Calu3 (cell line): Measurements from ENCODE around the gene RNF181. TPM values are rescaled to one million over a fixed set of nuclear protein-coding genes. Genes with fewer than 3 reads are reported as not detected.
"Not testable (repeated sequence)": the region's sequence is repeated elsewhere in the genome, so short reads cannot be mapped to it uniquely, and the experiment has no call there.

Source experiments
- BruUV-seq: library from RNA; stranded (reverse); fragments of 400-500 nt; replicated peaks from 2 replicates; lab custom pipeline; 2021; lab: Mats Ljungman, UMichigan
- CTCF ChIA-PET: fragments of 300-600 bp; sonication (Branson Sonifier 250); formaldehyde crosslinking; loops from one replicate; lab custom pipeline; 2022; ENCODE audit warnings: antibody characterized with exemption; lab: Charles Lee
- DNase-seq: peaks from one replicate; pipeline ENCODE4 v3.0.0; 2022
- H3K27ac Mint-ChIP-seq: one replicate; pipeline ENCODE4 v1.8.0; 2022; ENCODE audit warnings: mixed read lengths; ENCODE audit not compliant: unreplicated experiment
- H3K27me3 Mint-ChIP-seq: one replicate; pipeline ENCODE4 v1.8.0; 2022; ENCODE audit warnings: mixed read lengths; ENCODE audit not compliant: unreplicated experiment
- H3K36me3 Mint-ChIP-seq: one replicate; pipeline ENCODE4 v1.8.0; 2022; ENCODE audit warnings: mild to moderate bottlenecking, moderate library complexity, mixed read lengths; ENCODE audit not compliant: insufficient read depth, unreplicated experiment
- H3K4me1 Mint-ChIP-seq: one replicate; pipeline ENCODE4 v1.8.0; 2022; ENCODE audit warnings: mild to moderate bottlenecking, low read depth, mixed read lengths; ENCODE audit not compliant: unreplicated experiment
- H3K4me3 Mint-ChIP-seq: one replicate; pipeline ENCODE4 v1.8.0; 2022; ENCODE audit warnings: mild to moderate bottlenecking, low read depth, moderate library complexity, mixed read lengths; ENCODE audit not compliant: unreplicated experiment
- H3K9me3 Mint-ChIP-seq: one replicate; pipeline ENCODE4 v1.8.0; 2022; ENCODE audit warnings: low read depth, mixed read lengths; ENCODE audit not compliant: unreplicated experiment
- CTCF ChIP-seq: fragments of 200-600 bp; IDR thresholded peaks from one replicate; pipeline ENCODE4 v1.8.0; 2022; ENCODE audit warnings: antibody characterized with exemption; ENCODE audit not compliant: unreplicated experiment
- intact Hi-C: fragments of 100-400 bp; cut with micrococcal nuclease; formaldehyde crosslinking; loops from one replicate; pipeline ENCODE4 v1.10.0; 2022; ENCODE audit not compliant: unreplicated experiment
- total RNA-seq: library from RNA; stranded (reverse); gene quantifications from 2 replicates; pipeline ENCODE4 v1.2.3, GENCODE V29; 2022

Gene RNF181
- total RNA-seq, 1 experiment from 2014 or later: 101 TPM

GRCh38 chr2:85615413-85615728 is 19.8 kb downstream of the RNF181 start:
- H3K27me3 Mint-ChIP-seq: no peaks in the 10 kb centered on the region
- peaks cover 51% of the 10 kb centered on the region for H3K36me3 Mint-ChIP-seq
- no peak overlapping the region for H3K27ac Mint-ChIP-seq
- TF ChIP-seq CTCF: no peak
- no peaks in the 10 kb centered on the region for H3K9me3 Mint-ChIP-seq
- no peak for DNase-seq
- intact Hi-C loops: no loop called here
- BruUV-seq: no TSS peak
- H3K4me1 Mint-ChIP-seq: no peaks in the 10 kb centered on the region
- peak overlapping the region; percentile 81 for H3K4me3 Mint-ChIP-seq
- CTCF ChIA-PET: no interaction called here

DNA sequence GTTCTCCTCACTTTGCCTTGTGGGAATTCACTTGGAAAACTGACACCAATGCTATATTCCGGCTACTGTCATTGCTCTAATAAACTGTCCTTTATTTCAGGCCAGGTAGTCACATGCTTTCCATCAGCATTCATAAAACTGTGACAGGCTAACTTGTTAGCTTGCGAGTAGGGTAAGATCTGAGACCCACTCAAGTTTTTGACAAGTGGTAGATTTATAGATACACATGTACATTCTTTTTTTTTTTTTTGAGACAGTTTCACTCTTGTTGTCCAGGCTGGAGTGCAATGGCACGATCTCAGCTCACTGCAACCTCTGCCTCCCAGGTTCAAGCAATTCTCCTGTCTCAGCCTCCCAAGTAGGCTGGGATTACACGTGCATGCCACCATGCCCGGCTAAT is 22.2 kb downstream of the RNF181 start:
- H3K4me1 Mint-ChIP-seq, H3K27me3 Mint-ChIP-seq, BruUV-seq, intact Hi-C loops, DNase-seq, CTCF ChIA-PET, H3K9me3 Mint-ChIP-seq: not testable (repeated sequence)
- H3K27ac Mint-ChIP-seq: peak overlapping the region; percentile 66
- peak overlapping the region; percentile 81 for H3K4me3 Mint-ChIP-seq
- H3K36me3 Mint-ChIP-seq: peaks cover 53% of the 10 kb centered on the region

- CTCF ChIA-PET: interaction anchor here (0.7 kb wide), 2 partner anchors 35 to 201 kb away, joined by 3 to 4 read pairs; no protein-coding TSS in a partner anchor
- TF ChIP-seq CTCF: no peak
- no TSS peak for BruUV-seq
These were observed 24.1 kb downstream of the RNF181 start for GRCh38 chr2:85619617-85620016.

DNA sequence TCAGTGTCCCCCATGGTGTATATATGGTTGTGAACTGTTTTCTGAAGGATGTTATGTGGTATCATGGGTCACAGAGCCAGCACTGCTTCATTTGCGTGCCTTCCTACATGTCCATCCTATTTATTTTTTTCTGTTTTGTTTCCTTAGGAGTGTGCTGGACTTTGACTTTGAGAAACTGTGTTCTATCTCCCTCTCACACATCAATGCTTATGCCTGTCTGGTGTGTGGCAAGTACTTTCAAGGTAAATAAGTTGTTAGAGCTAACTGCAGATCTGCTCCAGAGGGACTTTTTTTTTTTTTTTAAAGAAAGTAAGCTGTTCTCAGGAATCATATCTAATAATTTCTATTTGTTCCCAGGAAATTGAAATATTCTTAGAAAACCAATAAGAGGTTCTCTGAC is 25.8 kb downstream of the RNF181 start:
- DNase-seq: no peak
- BruUV-seq: no TSS peak
- CTCF ChIA-PET: interaction anchor here (0.8 kb wide), 1 partner anchor 16 kb away, joined by 3 read pairs; no protein-coding TSS in a partner anchor
- H3K36me3 Mint-ChIP-seq: peaks cover 66% of the 10 kb centered on the region
- H3K4me3 Mint-ChIP-seq: no peak overlapping the region
- H3K9me3 Mint-ChIP-seq: no peaks in the 10 kb centered on the region
- intact Hi-C loops: no loop called here
- TF ChIP-seq CTCF: no peak
- no peaks in the 10 kb centered on the region for H3K27me3 Mint-ChIP-seq
- no peaks in the 10 kb centered on the region for H3K4me1 Mint-ChIP-seq
- no peak overlapping the region for H3K27ac Mint-ChIP-seq

More at GRCh38 chr2:85619617-85620016, 24.1 kb downstream of the RNF181 start:
- DNase-seq: no peak
- H3K27me3 Mint-ChIP-seq: no peaks in the 10 kb centered on the region
- H3K4me3 Mint-ChIP-seq: no peak overlapping the region
- no peaks in the 10 kb centered on the region for H3K9me3 Mint-ChIP-seq
- H3K36me3 Mint-ChIP-seq: peaks cover 62% of the 10 kb centered on the region
- intact Hi-C loops: no loop called here
- no peak overlapping the region for H3K27ac Mint-ChIP-seq
- H3K4me1 Mint-ChIP-seq: no peaks in the 10 kb centered on the region

DNA sequence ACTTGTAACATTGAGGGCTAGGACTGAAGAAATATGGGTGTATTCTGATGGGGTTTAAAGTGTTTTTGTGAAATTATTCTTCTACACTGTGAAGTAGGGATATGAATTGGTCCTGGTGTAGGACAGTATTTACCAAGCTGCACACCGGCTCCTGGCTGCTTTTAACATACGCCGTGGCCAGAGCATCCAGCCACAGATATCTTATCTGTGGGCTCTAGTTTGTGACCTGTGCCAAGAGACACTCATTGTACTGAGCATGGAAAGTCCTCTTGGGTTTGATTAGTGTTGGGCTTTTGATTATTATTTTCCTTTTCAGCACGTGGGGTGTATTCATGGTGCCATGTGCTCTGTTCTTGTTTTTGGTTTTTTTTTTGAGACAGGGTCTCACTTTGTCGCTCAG is 28.4 kb downstream of the RNF181 start:
- no TSS peak for BruUV-seq
- Mint-ChIP-seq H3K4me1 (no peaks in the 10 kb centered on the region), H3K9me3 (no peaks in the 10 kb centered on the region), H3K27ac (no peak overlapping the region), H3K27me3 (no peaks in the 10 kb centered on the region), H3K36me3 (peaks cover 58% of the 10 kb centered on the region), H3K4me3 (no peak overlapping the region)
- no peak for DNase-seq
- no peak for TF ChIP-seq CTCF
- CTCF ChIA-PET: no interaction called here
- intact Hi-C loops: no loop called here
